IMR-90 (cell line): ENCODE results near the gene SLC38A9. TPM values are rescaled to one million over a fixed set of nuclear protein-coding genes. Genes with fewer than 3 reads are reported as not detected.
A peak's percentile ranks its signal among the peaks of the same experiment; 100 is the strongest.

Source experiments
- ATAC-seq: fragments of 200-7000 bp; cut with Tn5 transposase; 2 replicates; pipeline ENCODE4 v1.9.1; 2020; ENCODE audit warnings: low read depth, mild to moderate bottlenecking, moderate library complexity
- BruUV-seq: library from RNA; stranded (reverse); fragments of 400-500 nt; replicated peaks from 2 replicates; lab custom pipeline; 2021; lab: Mats Ljungman, UMichigan
- CTCF ChIA-PET: fragments of 300-600 bp; formaldehyde crosslinking; extraction: SDS; loops from one replicate; lab custom pipeline; 2021; ENCODE audit warnings: antibody characterized with exemption; lab: Yijun Ruan, JAX
- POLR2A ChIA-PET: fragments of 300-600 bp; sonication (Branson Sonifier 250); formaldehyde crosslinking; loops from one replicate; lab custom pipeline; 2022; ENCODE audit warnings: antibody characterized with exemption; ENCODE audit not compliant: unreplicated experiment; lab: Charles Lee
- DNase-seq: peaks from one replicate; pipeline ENCODE4 v3.0.0; 2013
- H2AFZ ChIP-seq: replicated peaks from 2 replicates; pipeline ENCODE3; 2013; ENCODE audit warnings: low read length, mild to moderate bottlenecking; ENCODE audit not compliant: poor library complexity
- H2AK5ac ChIP-seq: 2 replicates; pipeline ENCODE4 v1.6.1; 2013; ENCODE audit warnings: low read depth, low read length, inconsistent platforms
- H2AK9ac ChIP-seq: replicated peaks from 2 replicates; pipeline ENCODE3; 2013; ENCODE audit warnings: mild to moderate bottlenecking, low read depth, low read length, moderate library complexity; ENCODE audit not compliant: poor library complexity
- H2BK120ac ChIP-seq: 2 replicates; pipeline ENCODE4 v1.6.1; 2013; ENCODE audit warnings: low read depth, low read length, inconsistent platforms
- H2BK15ac ChIP-seq: 3 replicates; pipeline ENCODE4 v1.6.1; 2013; ENCODE audit warnings: low read depth, low read length, inconsistent platforms
- H2BK20ac ChIP-seq: 2 replicates; pipeline ENCODE4 v1.6.1; 2013; ENCODE audit warnings: low read depth, mild to moderate bottlenecking, inconsistent platforms, low read length, moderate library complexity
- H2BK5ac ChIP-seq: 2 replicates; pipeline ENCODE4 v1.6.1; 2013; ENCODE audit warnings: mild to moderate bottlenecking, low read depth, low read length, inconsistent platforms; ENCODE audit not compliant: poor library complexity, severe bottlenecking
- H3K14ac ChIP-seq: replicated peaks from 2 replicates; pipeline ENCODE4 v1.6.1; 2013; ENCODE audit warnings: low read depth, low read length, inconsistent platforms
- H3K18ac ChIP-seq: 2 replicates; pipeline ENCODE4 v1.6.1; 2013; ENCODE audit warnings: low read depth, low read length, control low read depth
- H3K23ac ChIP-seq: 2 replicates; pipeline ENCODE4 v1.6.1; 2013; ENCODE audit warnings: low read depth, low read length, inconsistent platforms
- H3K27ac ChIP-seq: 2 replicates; pipeline ENCODE4 v1.5.1; 2013; ENCODE audit warnings: mild to moderate bottlenecking, control low read depth, low read length; ENCODE audit not compliant: insufficient read depth
- H3K27me3 ChIP-seq: 2 replicates; pipeline ENCODE4 v1.6.1; 2013; ENCODE audit warnings: low read length; ENCODE audit not compliant: control insufficient read depth, insufficient read depth
- H3K36me3 ChIP-seq: 2 replicates; pipeline ENCODE4 v1.6.1; 2013; ENCODE audit warnings: low read length, mixed read lengths; ENCODE audit not compliant: control insufficient read depth, insufficient read depth
- H3K4ac ChIP-seq: 2 replicates; pipeline ENCODE4 v1.6.1; 2013; ENCODE audit warnings: low read depth, low read length, inconsistent platforms
- H3K4me1 ChIP-seq: 2 replicates; pipeline ENCODE4 v1.6.1; 2013; ENCODE audit warnings: low read length, mixed read lengths; ENCODE audit not compliant: control insufficient read depth, insufficient read depth
- H3K4me2 ChIP-seq: 2 replicates; pipeline ENCODE4 v1.6.1; 2013; ENCODE audit warnings: low read depth, mild to moderate bottlenecking, control low read depth, low read length, moderate library complexity
- H3K4me3 ChIP-seq: 2 replicates; pipeline ENCODE4 v1.5.1; 2013; ENCODE audit warnings: low read depth, mild to moderate bottlenecking, control low read depth, low read length, moderate library complexity; ENCODE audit not compliant: insufficient read depth
- H3K56ac ChIP-seq: 2 replicates; pipeline ENCODE4 v1.6.1; 2013; ENCODE audit warnings: low read length, inconsistent platforms; ENCODE audit not compliant: insufficient read depth; ENCODE audit errors: extremely low read depth
- H3K79me1 ChIP-seq, 2 experiments: 2 replicates each; pipeline ENCODE4 v1.6.1; 2013; ENCODE audit warnings: low read length in 2 of 2, inconsistent platforms in 1 of 2, low read depth in 1 of 2
- H3K9ac ChIP-seq: 2 replicates; pipeline ENCODE4 v1.6.1; 2013; ENCODE audit warnings: low read depth, low read length, control low read depth
- H3K9me1 ChIP-seq: 2 replicates; pipeline ENCODE4 v1.6.1; 2013; ENCODE audit warnings: low read length, inconsistent platforms; ENCODE audit not compliant: insufficient read depth
- H3K9me3 ChIP-seq: 2 replicates; pipeline ENCODE4 v1.6.1; 2013; ENCODE audit warnings: low read length; ENCODE audit not compliant: control insufficient read depth, insufficient read depth
- H4K20me1 ChIP-seq: 2 replicates; pipeline ENCODE4 v1.6.1; 2013; ENCODE audit warnings: low read length, inconsistent platforms; ENCODE audit not compliant: insufficient read depth
- H4K5ac ChIP-seq: 2 replicates; pipeline ENCODE4 v1.6.1; 2013; ENCODE audit warnings: mild to moderate bottlenecking, low read depth, low read length, control low read depth
- H4K8ac ChIP-seq, 2 experiments: 2 replicates each; pipeline ENCODE4 v1.6.1; 2013; ENCODE audit warnings: low read depth in 2 of 2, low read length in 2 of 2, control low read depth in 1 of 2, inconsistent platforms in 1 of 2
- H4K91ac ChIP-seq: 2 replicates; pipeline ENCODE4 v1.6.1; 2013; ENCODE audit warnings: low read depth, low read length, inconsistent platforms; ENCODE audit not compliant: insufficient read depth
- BHLHE40 ChIP-seq: fragments of 150-350 bp; IDR thresholded peaks from 2 replicates; pipeline ENCODE4 v1.6.1; 2016; ENCODE audit warnings: mild to moderate bottlenecking, low read depth, low read length
- FOS ChIP-seq: fragments of 150-350 bp; IDR thresholded peaks from 2 replicates; pipeline ENCODE4 v1.6.1; 2016; ENCODE audit warnings: low read depth, low read length
- WGBS, 2 experiments: methylation state at CpG; one replicate each; pipeline versions ENCODE4 v1.1.5 to v1.1.7; 2013; ENCODE audit warnings: missing lambda C conversion rate in 2 of 2; ENCODE audit not compliant: insufficient read length in 1 of 2; ENCODE audit errors: extremely low coverage in 2 of 2; 5-methylcytosine and 5-hydroxymethylcytosine counted together
- dilution Hi-C: fragments of 300-500 bp; cut with HindIII; formaldehyde crosslinking; loops from one replicate; pipeline ENCODE4 v1.14.3; 2018; ENCODE audit warnings: low sequenced_read_pairs; ENCODE audit not compliant: unreplicated experiment
- in situ Hi-C: fragments of 300-500 bp; cut with MboI; formaldehyde crosslinking; loops from 3 replicates; pipeline ENCODE4 v1.14.3; 2019; ENCODE audit warnings: low sequenced_read_pairs, inconsistent platforms, mixed read lengths
- intact Hi-C: fragments of 100-400 bp; cut with micrococcal nuclease; formaldehyde crosslinking; loops from 2 replicates; pipeline ENCODE4 v1.10.0; 2022
- polyA plus RNA-seq, 3 experiments: library from polyadenylated mRNA; depleted of rRNA; stranded (reverse); fragments of >200 nt; gene quantifications; 2 replicates each; pipeline ENCODE4 v1.2.3, GENCODE V29; 2012; ENCODE audit warnings: low replicate concordance in 1 of 3
- total RNA-seq: library from RNA; depleted of rRNA; stranded (reverse); fragments of >200 nt; gene quantifications from 2 replicates; pipeline ENCODE4 v1.2.3, GENCODE V29; 2012

The SLC38A9 gene
- total and polyA plus RNA-seq, 2 of the 4 experiments (the other 2 are of a cell fraction), result 10.5 to 24.2 TPM

DNA sequence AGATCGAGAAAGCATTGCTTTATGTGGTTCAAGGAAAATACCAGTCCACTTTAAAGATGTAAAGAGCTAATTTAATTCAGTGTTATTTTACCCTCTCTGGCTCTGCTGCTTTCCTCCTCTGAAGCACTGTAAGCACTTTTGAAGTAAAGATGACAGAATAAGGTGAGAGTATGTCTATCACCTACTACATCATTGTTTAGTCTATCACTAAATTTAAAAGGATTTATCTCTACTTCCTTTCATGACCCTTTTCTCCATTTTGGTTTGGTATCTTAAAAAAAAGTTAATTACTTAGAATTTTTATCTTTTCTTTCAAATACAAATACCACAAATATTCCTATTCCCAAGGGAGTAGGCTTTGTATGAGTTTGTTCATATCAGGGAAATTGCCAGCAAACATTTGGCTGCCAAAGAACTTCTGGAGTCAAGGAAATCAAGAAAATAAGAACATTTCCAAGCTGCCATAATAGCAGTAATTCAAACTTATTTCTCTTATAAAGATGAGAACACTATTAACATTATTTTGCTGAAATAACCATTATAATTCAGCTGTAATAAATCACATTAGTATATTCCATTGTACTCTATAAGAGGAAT, 77.8 kb downstream of the SLC38A9 start:
- peak; percentile 15 for DNase-seq
- Histone ChIP-seq H3K36me3 (no peaks in the 10 kb centered on the region), H4K91ac (no peak overlapping the region), H2BK5ac (no peak overlapping the region), H3K4me3 (no peak overlapping the region), H4K8ac (no peak overlapping the region), H4K20me1 (no peaks in the 10 kb centered on the region), H3K4me1 (peaks cover 6% of the 10 kb centered on the region), H3K56ac (no peak overlapping the region), H2AK5ac (no peak overlapping the region), H3K9me1 (peaks cover 3% of the 10 kb centered on the region), H2BK15ac (no peak overlapping the region), H2BK120ac (no peak overlapping the region), H3K27me3 (no peaks in the 10 kb centered on the region), H3K4me2 (peak overlapping the region; percentile 60), H3K4ac (no peak overlapping the region), H3K14ac (no peak overlapping the region), H3K9ac (no peak overlapping the region), H4K5ac (no peak overlapping the region), H2AK9ac (no peak overlapping the region), H2AFZ (no peak overlapping the region), H2BK20ac (no peak overlapping the region), H3K9me3 (no peaks in the 10 kb centered on the region), H3K23ac (no peak overlapping the region), H3K79me1 (peaks cover 0 to 3% of the 10 kb centered on the region in 2 experiments; a peak in 1 of 4 replicates), H3K27ac (no peak overlapping the region), H3K18ac (peak overlapping the region; percentile 31)
- in situ Hi-C loops, result no loop called here
- POLR2A ChIA-PET, result no interaction called here
- no peak for TF ChIP-seq FOS
- no peak for TF ChIP-seq BHLHE40
- WGBS, 2 experiments, result no CpG with 5 or more reads among the region's 1 CpG
- dilution Hi-C loops, result no loop called here
- ATAC-seq, result no peak
- BruUV-seq, result no TSS peak
- CTCF ChIA-PET, result no interaction called here
- intact Hi-C loops, result no loop called here
